ENCODE data around the gene CMTR1. TPM values are rescaled to one million over a fixed set of nuclear protein-coding genes. Genes with fewer than 3 reads are reported as not detected.
A peak's percentile ranks its signal among the peaks of the same experiment; 100 is the strongest.

Gene CMTR1
- total and polyA plus RNA-seq, 10 of the 15 experiments (the other 5 are each of a cell fraction or from before 2014, with no cell fraction given), result 2.7 to 67.0 (median 46.2) TPM

GRCh38 chr6:37485291-37485702 lies 52.3 kb downstream of the CMTR1 start:
- H3K4me3 ChIP-seq, result no peak overlapping the region
- no peak overlapping the region for H3K27ac ChIP-seq (ENCODE audit: control insufficient read depth, insufficient read depth)
- peaks cover 18 to 33% of the 10 kb centered on the region in 2 experiments for H3K36me3 ChIP-seq (ENCODE audit: control insufficient read depth in 2 of 2, insufficient read depth in 2 of 2, low read length in 1 of 2)
- RAD21 ChIA-PET (ENCODE audit: unreplicated experiment), result interaction anchor here (0.7 to 2.1 kb wide), 5 partner anchors 53 to 82 kb away, joined by 3 to 20 read pairs (median 4); no protein-coding TSS in a partner anchor
- peak; percentile 53 for ATAC-seq
- no peak overlapping the region for H3K4me2 ChIP-seq (ENCODE audit: control insufficient read depth, insufficient read depth)
- FAIRE-seq, result no peak
- SMC1A ChIA-PET (ENCODE audit: uncharacterized antibody, unreplicated experiment), result interaction anchor here (0.7 to 1.7 kb wide), 6 partner anchors 32 to 207 kb away, joined by 3 to 15 read pairs (median 6); no protein-coding TSS in a partner anchor
- no peak for DNase-seq (ENCODE audit: low read depth, low spot score)
- H3K9me3 ChIP-seq (replicated peaks; ENCODE audit: control insufficient read depth, insufficient read depth, low read length), result no peaks in the 10 kb centered on the region
- POLR2A ChIA-PET, result interaction anchor here (0.7 to 1.3 kb wide), 3 partner anchors 10 to 77 kb away, joined by 3 read pairs; no protein-coding TSS in a partner anchor
- in situ Hi-C loops (cut with MboI), result no loop called here
- peaks cover 19% of the 10 kb centered on the region for H3K4me1 ChIP-seq (ENCODE audit: control insufficient read depth, insufficient read depth, low read length)
- no TSS peak for BruUV-seq (replicated peaks)
- H2AFZ ChIP-seq (ENCODE audit: control insufficient read depth, low read depth, low read length), result no peak overlapping the region
- no peak for TF ChIP-seq USF1 (IDR thresholded peaks at IDR 0.05; ENCODE audit: borderline replicate concordance, extremely low read length, insufficient read depth, low read depth, low read length)
- no peak for TF ChIP-seq SP1 (IDR thresholded peaks at IDR 0.05; ENCODE audit: low read depth, low read length)
- TF ChIP-seq MYB (IDR thresholded peaks at IDR 0.05; ENCODE audit: borderline replicate concordance, low read depth, low read length), result no peak
- no peak for TF ChIP-seq USF2 (IDR thresholded peaks at IDR 0.05; ENCODE audit: borderline replicate concordance, low read depth, low read length)
- no peak for TF ChIP-seq IKZF1 (conservative IDR thresholded peaks at IDR 0.05)
- no peak for TF ChIP-seq FOXM1 (IDR thresholded peaks at IDR 0.05; ENCODE audit: low read depth, low read length)
- peak; percentile 40; the same call in 1 of the 2 replicates for TF ChIP-seq POLR2A (IDR thresholded peaks at IDR 0.05; ENCODE audit: low read depth, low read length)
- 0 out of 2 replicates have a peak, but pooled peaks have one; percentile 9 for TF ChIP-seq SMC3 (IDR thresholded peaks at IDR 0.05; ENCODE audit: borderline replicate concordance, low read length)
- TF ChIP-seq ZNF24 (IDR thresholded peaks at IDR 0.05), result no peak
- TF ChIP-seq CTCF (IDR thresholded peaks at IDR 0.05 in 2 of 3, conservative IDR thresholded peaks at IDR 0.05 in 1 of 3; ENCODE audit: control insufficient read depth in 2 of 3, extremely low read depth in 1 of 3, insufficient read depth in 1 of 3, low read depth in 3 of 3, low read length in 3 of 3), result peak in 2 of 3 experiments; percentile 27 to 45; a peak in 3 of 6 replicates
- TF ChIP-seq BACH1 (IDR thresholded peaks at IDR 0.05; ENCODE audit: borderline replicate concordance), result no peak
- no peak overlapping the region for H3K9ac ChIP-seq (ENCODE audit: control insufficient read depth, insufficient read depth, low read length)
- CTCF ChIA-PET, result interaction anchor here (0.7 to 2.6 kb wide), 15 partner anchors 9 to 203 kb away, joined by 3 to 33 read pairs (median 4); no protein-coding TSS in a partner anchor
- H3K27me3 ChIP-seq (replicated peaks in 1 of 2; ENCODE audit: control insufficient read depth in 2 of 2, insufficient read depth in 2 of 2, low read length in 1 of 2), result no peaks in the 10 kb centered on the region
- intact Hi-C loops (cut with micrococcal nuclease; ENCODE audit: unreplicated experiment), result loop anchor here (5.0 kb wide), 1 partner anchor 103 kb away; no protein-coding TSS in a partner anchor
- no peaks in the 10 kb centered on the region for H4K20me1 ChIP-seq (ENCODE audit: control insufficient read depth, insufficient read depth)
- WGBS (ENCODE audit: insufficient coverage, insufficient replicate concordance, low lambda C conversion rate, missing lambda C conversion rate), result 86% methylated on average over 10 of the region's 10 CpGs
- H3K79me2 ChIP-seq (ENCODE audit: control insufficient read depth, insufficient read depth, low read length), result peaks cover 4% of the 10 kb centered on the region

All from GM12878 (cell line).